Thoracic aorta (tissue), 2 donors: ENCODE results near the gene HYOU1. TPM values are rescaled to one million over a fixed set of nuclear protein-coding genes. Genes with fewer than 3 reads are reported as not detected.

Source experiments
- ATAC-seq: fragments of 150-250 bp; one replicate; pipeline ENCODE4 v1.8.0; 2017; ENCODE audit warnings: low read depth; ENCODE audit not compliant: insufficient number of reproducible peaks, low FRiP score
- DNase-seq: peaks from one replicate; pipeline ENCODE4 v3.0.0-alpha.2; 2020; ENCODE audit warnings: low spot score
- H3K27ac ChIP-seq, 2 donors: fragments of 200-600 bp; sonication (generic); 1 replicate in 1 of 2; 2 replicates in 1 of 2; pipeline ENCODE4 v1.5.1; 2016; ENCODE audit warnings: mild to moderate bottlenecking in 2 of 2, moderate library complexity in 2 of 2
- H3K27me3 ChIP-seq: fragments of 200-600 bp; sonication (generic); replicated peaks from 2 replicates; pipeline ENCODE4 v1.6.0; 2016; ENCODE audit warnings: mild to moderate bottlenecking; ENCODE audit not compliant: insufficient read depth
- H3K36me3 ChIP-seq: fragments of 200-600 bp; sonication (generic); one replicate; pipeline ENCODE4 v1.5.1; 2016
- H3K4me1 ChIP-seq, 2 donors: fragments of 200-600 bp; sonication (generic); 1 replicate in 1 of 2; 2 replicates in 1 of 2; pipeline versions ENCODE4 v1.5.1 to v1.6.0; 2016; ENCODE audit warnings: low read depth in 2 of 2, mild to moderate bottlenecking in 1 of 2; ENCODE audit not compliant: control insufficient read depth in 1 of 2
- H3K4me3 ChIP-seq: fragments of 200-600 bp; sonication (generic); 2 replicates; pipeline ENCODE4 v1.5.1; 2016; ENCODE audit warnings: mild to moderate bottlenecking
- H3K9me3 ChIP-seq: fragments of 200-600 bp; sonication (generic); 2 replicates; pipeline ENCODE4 v1.5.1; 2016
- CTCF ChIP-seq: fragments of 200-600 bp; sonication (generic); IDR thresholded peaks from one replicate; pipeline ENCODE4 v1.5.1; 2019; ENCODE audit warnings: antibody characterized with exemption
- total RNA-seq, 2 donors: library from RNA; depleted of rRNA; stranded (reverse); fragments of >200 nt; gene quantifications; one replicate each; pipeline versions ENCODE4 v1.1.0 to v1.2.3, GENCODE V29; 2016

The HYOU1 gene
- total RNA-seq, 2 donors from 2014 or later, result 94.1 to 140 TPM

GRCh38 chr11:119029340-119030028 lies 27.5 kb downstream of the HYOU1 start:
- DNase-seq, result no peak
- Histone ChIP-seq H3K4me1 (peaks cover 8 to 31% of the 10 kb centered on the region in 2 donors), H3K9me3 (no peaks in the 10 kb centered on the region), H3K4me3 (peak overlapping the region; percentile 94), H3K27me3 (no peaks in the 10 kb centered on the region), H3K36me3 (peaks cover 7% of the 10 kb centered on the region), H3K27ac (peak overlapping the region; percentile 58 to 73)
- TF ChIP-seq CTCF, result no peak
- no peak for ATAC-seq

- Histone ChIP-seq H3K4me1 (peaks cover 8 to 34% of the 10 kb centered on the region in 2 donors), H3K4me3 (no peak overlapping the region), H3K27ac (no peak overlapping the region), H3K36me3 (peaks cover 7% of the 10 kb centered on the region), H3K9me3 (no peaks in the 10 kb centered on the region), H3K27me3 (no peaks in the 10 kb centered on the region)
- no peak for TF ChIP-seq CTCF
- DNase-seq (no peak), ATAC-seq (no peak)
Observed at GRCh38 chr11:119029069-119029339, 28.0 kb downstream of the HYOU1 start.

GRCh38 chr11:119028346-119029068 lies 28.5 kb downstream of the HYOU1 start:
- H3K27me3 ChIP-seq, result no peaks in the 10 kb centered on the region
- no peak for DNase-seq
- no peak overlapping the region for H3K4me3 ChIP-seq
- peaks cover 8 to 38% of the 10 kb centered on the region in 2 donors for H3K4me1 ChIP-seq
- no peak overlapping the region for H3K27ac ChIP-seq
- H3K36me3 ChIP-seq, result peaks cover 9% of the 10 kb centered on the region
- TF ChIP-seq CTCF, result no peak
- no peaks in the 10 kb centered on the region for H3K9me3 ChIP-seq
- ATAC-seq, result no peak

GRCh38 chr11:119027561-119028345 lies 29.3 kb downstream of the HYOU1 start:
- peaks cover 14% of the 10 kb centered on the region for H3K36me3 ChIP-seq
- no peaks in the 10 kb centered on the region for H3K9me3 ChIP-seq
- peaks cover 8 to 42% of the 10 kb centered on the region in 2 donors for H3K4me1 ChIP-seq
- H3K4me3 ChIP-seq, result no peak overlapping the region
- DNase-seq (no peak), ATAC-seq (no peak)
- H3K27ac ChIP-seq, result no peak overlapping the region
- TF ChIP-seq CTCF, result no peak
- no peaks in the 10 kb centered on the region for H3K27me3 ChIP-seq

GRCh38 chr11:119026970-119027369 lies 30.0 kb downstream of the HYOU1 start:
- Histone ChIP-seq H3K27ac (no peak overlapping the region), H3K36me3 (peaks cover 19% of the 10 kb centered on the region), H3K9me3 (no peaks in the 10 kb centered on the region), H3K27me3 (no peaks in the 10 kb centered on the region), H3K4me3 (no peak overlapping the region), H3K4me1 (peaks cover 8 to 42% of the 10 kb centered on the region in 2 donors)
- ATAC-seq (no peak), DNase-seq (no peak)
- TF ChIP-seq CTCF, result no peak
